Astrocyte (in vitro differentiated cells and primary cell): ENCODE measurements around the gene EXOC4. TPM values are rescaled to one million over a fixed set of nuclear protein-coding genes. Genes with fewer than 3 reads are reported as not detected.

Source experiments
- DNase-seq: peaks from one replicate; pipeline ENCODE4 v3.0.0-alpha.2; 2010; ENCODE audit warnings: low read depth
- FAIRE-seq: peaks from 2 replicates; lab custom pipeline; 2011; peaks lifted over from hg19 to GRCh38; lab: Jason Lieb, UNC
- H2AFZ ChIP-seq: 2 replicates; pipeline ENCODE4 v1.6.0; 2012; ENCODE audit warnings: low read depth, low read length, inconsistent platforms
- H3K27ac ChIP-seq: 2 replicates; pipeline ENCODE4 v1.5.1; 2011; ENCODE audit warnings: low read depth, low read length, inconsistent platforms
- H3K27me3 ChIP-seq: 2 replicates; pipeline ENCODE4 v1.6.0; 2011; ENCODE audit warnings: low read length, inconsistent platforms; ENCODE audit not compliant: insufficient read depth
- H3K36me3 ChIP-seq: 2 replicates; pipeline ENCODE4 v1.5.1; 2011; ENCODE audit warnings: low read length, inconsistent platforms; ENCODE audit not compliant: insufficient read depth
- H3K4me1 ChIP-seq: 2 replicates; pipeline ENCODE4 v1.5.1; 2011; ENCODE audit warnings: low read length, inconsistent platforms; ENCODE audit not compliant: insufficient read depth
- H3K4me2 ChIP-seq: 2 replicates; pipeline ENCODE4 v1.6.0; 2012; ENCODE audit warnings: low read length, inconsistent platforms
- H3K4me3 ChIP-seq: 2 replicates; pipeline ENCODE4 v1.5.1; 2011; ENCODE audit warnings: low read depth, mild to moderate bottlenecking, low read length, inconsistent platforms; ENCODE audit not compliant: insufficient read depth
- H3K79me2 ChIP-seq: 2 replicates; pipeline ENCODE4 v1.6.0; 2012; ENCODE audit warnings: mild to moderate bottlenecking, low read length, inconsistent platforms; ENCODE audit not compliant: insufficient read depth
- H3K9ac ChIP-seq: 2 replicates; pipeline ENCODE4 v1.6.0; 2012; ENCODE audit warnings: mild to moderate bottlenecking, low read length, inconsistent platforms
- H3K9me3 ChIP-seq: 2 replicates; pipeline ENCODE4 v1.5.1; 2012; ENCODE audit warnings: low read depth, mild to moderate bottlenecking, low read length, inconsistent platforms; ENCODE audit not compliant: insufficient read depth
- H4K20me1 ChIP-seq: 2 replicates; pipeline ENCODE4 v1.6.0; 2012; ENCODE audit warnings: low read length, inconsistent platforms; ENCODE audit not compliant: insufficient read depth
- H3K27ac Mint-ChIP-seq: one replicate; pipeline ENCODE4 v1.8.0; 2021; ENCODE audit warnings: mild to moderate bottlenecking, mixed read lengths; ENCODE audit not compliant: unreplicated experiment
- H3K27me3 Mint-ChIP-seq: one replicate; pipeline ENCODE4 v1.8.0; 2021; ENCODE audit warnings: low read depth, mixed read lengths; ENCODE audit not compliant: unreplicated experiment
- H3K36me3 Mint-ChIP-seq: one replicate; pipeline ENCODE4 v1.8.0; 2021; ENCODE audit warnings: low read depth, mixed read lengths; ENCODE audit not compliant: unreplicated experiment
- H3K4me1 Mint-ChIP-seq: one replicate; pipeline ENCODE4 v1.8.0; 2021; ENCODE audit warnings: low read depth, mixed read lengths; ENCODE audit not compliant: unreplicated experiment
- H3K4me3 Mint-ChIP-seq: one replicate; pipeline ENCODE4 v1.8.0; 2021; ENCODE audit warnings: mild to moderate bottlenecking, moderate library complexity, mixed read lengths; ENCODE audit not compliant: unreplicated experiment
- H3K9me3 Mint-ChIP-seq: one replicate; pipeline ENCODE4 v1.8.0; 2021; ENCODE audit warnings: mild to moderate bottlenecking, mixed read lengths; ENCODE audit not compliant: unreplicated experiment
- EZH2 ChIP-seq: IDR thresholded peaks from 2 replicates; pipeline ENCODE4 v1.6.1; 2012; ENCODE audit warnings: mild to moderate bottlenecking, low read length, inconsistent platforms; ENCODE audit not compliant: insufficient read depth
- total RNA-seq: library from RNA; stranded (reverse); gene quantifications from 2 replicates; pipeline ENCODE4 v1.2.1, GENCODE V29; 2021
- TF ChIP-seq, protein P1 (sequence below): IDR thresholded peaks from 2 replicates; pipeline ENCODE4 v1.5.1; 2011; ENCODE audit warnings: low read depth, mild to moderate bottlenecking, inconsistent platforms, low read length, moderate library complexity; ENCODE audit not compliant: insufficient read depth

Gene EXOC4
- total RNA-seq, 1 donor from 2014 or later, result 57.5 TPM

DNA sequence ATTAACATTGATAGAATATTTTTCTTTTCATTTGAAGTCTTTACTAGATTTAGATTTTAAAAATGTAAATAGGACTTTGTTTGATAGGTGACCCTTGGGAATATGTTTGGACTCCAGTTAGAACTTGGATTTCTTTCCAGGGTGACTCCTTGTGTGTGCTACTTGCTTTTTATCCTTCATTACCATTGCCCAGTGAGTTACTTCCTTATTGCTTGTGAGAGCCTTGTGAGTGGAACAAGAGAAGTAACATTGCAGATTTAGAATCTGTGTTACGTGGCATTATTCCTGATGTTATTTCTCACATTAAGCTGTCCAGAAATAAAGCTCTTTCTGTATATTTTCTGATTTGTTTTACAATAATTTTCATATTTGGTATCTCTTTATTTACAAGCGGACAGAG, 746.3 kb downstream of the EXOC4 start:
- no peak overlapping the region for H3K4me3 ChIP-seq
- DNase-seq, result no peak
- Mint-ChIP-seq H3K4me3 (no peak overlapping the region), H3K4me1 (no peaks in the 10 kb centered on the region), H3K27me3 (no peaks in the 10 kb centered on the region), H3K27ac (no peak overlapping the region), H3K36me3 (peaks cover 2% of the 10 kb centered on the region), H3K9me3 (no peaks in the 10 kb centered on the region)
- H3K9me3 ChIP-seq, result no peaks in the 10 kb centered on the region
- H3K36me3 ChIP-seq, result no peaks in the 10 kb centered on the region
- no peak overlapping the region for H3K27ac ChIP-seq
- H3K9ac ChIP-seq, result no peak overlapping the region
- H3K4me1 ChIP-seq, result no peaks in the 10 kb centered on the region
- H3K79me2 ChIP-seq, result no peaks in the 10 kb centered on the region
- H2AFZ ChIP-seq, result no peak overlapping the region
- no peaks in the 10 kb centered on the region for H4K20me1 ChIP-seq
- H3K4me2 ChIP-seq, result no peak overlapping the region
- H3K27me3 ChIP-seq, result no peaks in the 10 kb centered on the region
- FAIRE-seq, result no peak
- TF ChIP-seq EZH2, result no peak
- TF ChIP-seq, protein P1, sequence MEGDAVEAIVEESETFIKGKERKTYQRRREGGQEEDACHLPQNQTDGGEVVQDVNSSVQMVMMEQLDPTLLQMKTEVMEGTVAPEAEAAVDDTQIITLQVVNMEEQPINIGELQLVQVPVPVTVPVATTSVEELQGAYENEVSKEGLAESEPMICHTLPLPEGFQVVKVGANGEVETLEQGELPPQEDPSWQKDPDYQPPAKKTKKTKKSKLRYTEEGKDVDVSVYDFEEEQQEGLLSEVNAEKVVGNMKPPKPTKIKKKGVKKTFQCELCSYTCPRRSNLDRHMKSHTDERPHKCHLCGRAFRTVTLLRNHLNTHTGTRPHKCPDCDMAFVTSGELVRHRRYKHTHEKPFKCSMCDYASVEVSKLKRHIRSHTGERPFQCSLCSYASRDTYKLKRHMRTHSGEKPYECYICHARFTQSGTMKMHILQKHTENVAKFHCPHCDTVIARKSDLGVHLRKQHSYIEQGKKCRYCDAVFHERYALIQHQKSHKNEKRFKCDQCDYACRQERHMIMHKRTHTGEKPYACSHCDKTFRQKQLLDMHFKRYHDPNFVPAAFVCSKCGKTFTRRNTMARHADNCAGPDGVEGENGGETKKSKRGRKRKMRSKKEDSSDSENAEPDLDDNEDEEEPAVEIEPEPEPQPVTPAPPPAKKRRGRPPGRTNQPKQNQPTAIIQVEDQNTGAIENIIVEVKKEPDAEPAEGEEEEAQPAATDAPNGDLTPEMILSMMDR, result no peak

DNA sequence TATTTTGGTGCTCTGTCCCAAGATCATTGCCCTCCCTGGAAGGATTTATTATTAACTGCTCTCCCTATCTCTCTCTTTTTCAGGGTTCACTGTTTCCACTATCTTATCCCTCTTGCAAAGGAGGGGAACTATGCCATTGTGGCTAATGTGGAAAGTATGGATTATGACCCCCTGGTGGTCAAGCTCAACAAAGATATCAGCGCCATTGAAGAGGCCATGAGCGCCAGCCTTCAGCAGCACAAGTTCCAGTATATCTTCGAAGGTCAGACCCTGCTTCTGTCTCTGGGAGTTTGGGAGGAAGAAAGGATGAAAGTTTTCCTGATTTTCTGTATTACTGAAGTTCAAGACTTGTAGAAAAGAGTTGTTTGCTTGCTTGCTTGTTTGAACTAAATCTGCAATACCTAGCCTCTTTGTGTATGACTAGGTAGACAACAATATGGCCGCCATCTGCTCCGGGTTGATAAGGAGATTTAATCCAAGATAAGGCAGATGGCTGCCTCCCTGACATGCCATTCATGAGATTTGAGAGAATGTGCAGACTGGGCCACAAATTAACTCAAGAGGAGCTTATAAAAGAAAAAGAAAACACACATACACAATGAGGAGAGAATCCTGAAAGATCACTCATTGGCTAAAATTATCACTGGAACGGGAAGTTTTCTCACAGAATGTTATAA, 752.1 kb downstream of the EXOC4 start:
- FAIRE-seq, result no peak
- H3K27me3 ChIP-seq, result no peaks in the 10 kb centered on the region
- H4K20me1 ChIP-seq, result no peaks in the 10 kb centered on the region
- H3K4me1 Mint-ChIP-seq, result no peaks in the 10 kb centered on the region
- no peaks in the 10 kb centered on the region for H3K27me3 Mint-ChIP-seq
- peaks cover 2% of the 10 kb centered on the region for H3K36me3 Mint-ChIP-seq
- no peak overlapping the region for H3K4me3 Mint-ChIP-seq
- no peaks in the 10 kb centered on the region for H3K36me3 ChIP-seq
- H3K79me2 ChIP-seq, result no peaks in the 10 kb centered on the region
- TF ChIP-seq, protein P1, result no peak
- TF ChIP-seq EZH2, result no peak
- no peak overlapping the region for H3K27ac ChIP-seq
- no peak overlapping the region for H3K9ac ChIP-seq
- no peak overlapping the region for H3K4me2 ChIP-seq
- H3K4me1 ChIP-seq, result no peaks in the 10 kb centered on the region
- H3K9me3 ChIP-seq, result no peaks in the 10 kb centered on the region
- H3K9me3 Mint-ChIP-seq, result peaks cover 3% of the 10 kb centered on the region
- no peak overlapping the region for H3K27ac Mint-ChIP-seq
- no peak overlapping the region for H3K4me3 ChIP-seq
- DNase-seq, result no peak
- no peak overlapping the region for H2AFZ ChIP-seq
